COLO668 (cell line): ENCODE results near the gene MSI2.

Experiments used
- DNase-seq: peaks from one replicate; lab custom pipeline; 2025; ENCODE audit not compliant: unreplicated experiment; lab: John Stamatoyannopoulos, UW

The MSI2 gene

DNA sequence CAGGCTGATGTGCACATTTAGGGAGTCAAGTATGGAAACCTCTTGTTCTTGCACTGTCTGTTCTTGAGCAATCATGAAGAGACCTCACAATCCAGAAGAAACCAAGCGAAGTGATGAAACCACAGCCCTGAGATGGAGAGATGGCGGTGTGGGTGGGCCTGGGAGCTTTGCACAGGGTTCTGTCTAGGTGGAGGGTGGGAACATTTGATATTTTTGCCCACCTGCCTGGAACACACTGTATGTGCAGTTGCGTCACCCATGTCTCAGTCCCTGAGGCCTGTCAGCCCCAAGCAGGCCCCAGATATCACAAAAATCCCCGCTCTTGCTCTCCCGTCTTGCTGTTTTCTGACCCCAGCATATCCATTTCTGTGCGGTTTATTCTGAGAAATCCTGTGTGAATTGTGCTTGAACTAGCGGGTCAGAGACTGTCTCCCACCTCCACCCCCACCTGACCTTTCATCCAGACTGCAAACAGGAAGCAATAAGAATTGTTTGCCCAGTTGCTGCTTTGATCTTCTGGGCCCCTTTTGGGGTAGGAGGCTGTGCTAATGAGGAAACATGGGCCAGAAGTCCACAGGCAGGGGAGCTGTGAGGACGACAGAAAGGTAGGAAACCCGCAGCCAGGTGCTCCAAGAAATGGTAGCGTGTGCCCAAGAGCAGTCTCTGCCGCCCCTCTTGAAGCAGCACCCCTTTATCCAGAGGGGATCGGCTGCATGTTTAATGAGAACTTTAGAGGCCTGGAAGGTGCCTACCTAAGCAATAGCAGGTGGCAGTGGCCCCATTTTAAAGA is 304.9 kb downstream of the MSI2 start:
- DNase-seq = peak; percentile 6

DNA sequence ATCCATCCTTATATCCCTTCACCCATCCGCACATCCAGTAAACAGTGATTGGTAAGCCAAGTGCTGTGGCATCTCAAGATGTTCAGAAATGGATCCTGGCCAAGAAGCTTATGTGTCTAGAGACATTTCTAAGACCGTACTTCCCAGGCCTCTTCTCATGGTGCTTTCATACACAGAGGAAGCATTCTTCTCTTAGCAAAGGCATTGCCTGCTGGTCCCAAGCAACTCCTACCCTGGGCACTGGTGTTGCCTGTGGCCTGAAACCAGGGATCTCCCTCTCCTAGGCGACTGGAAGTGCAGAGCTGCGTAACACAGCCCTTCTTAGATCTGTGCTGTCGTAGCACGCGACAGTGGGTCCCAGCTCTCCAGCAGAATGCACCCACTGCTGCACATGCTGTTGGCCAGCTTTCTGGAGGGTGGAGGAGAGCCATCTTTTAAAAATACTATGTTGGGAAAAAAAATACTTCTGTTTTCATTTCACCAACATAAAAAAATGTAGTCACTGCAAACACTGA is 305.9 kb downstream of the MSI2 start:
- no peak for DNase-seq

DNA sequence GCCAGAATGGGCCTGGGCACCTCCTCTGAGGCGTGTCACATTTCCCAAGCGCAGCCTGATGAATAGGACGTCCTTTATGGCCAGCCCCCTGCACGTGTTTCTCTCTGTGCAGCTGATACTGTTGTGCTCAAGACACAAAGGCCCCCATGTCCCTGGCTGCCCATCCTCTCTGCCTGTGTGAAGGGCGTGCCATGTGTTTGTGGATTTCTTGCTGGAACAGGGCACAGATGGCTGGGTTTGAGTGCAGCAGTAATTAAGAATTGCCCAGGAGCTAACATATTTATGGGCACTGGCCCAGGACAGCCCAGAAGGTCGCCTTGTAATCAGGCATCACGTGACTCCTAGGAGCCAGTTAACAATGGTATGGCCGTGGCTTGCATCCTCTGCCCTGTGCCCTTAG is 307.6 kb downstream of the MSI2 start:
- DNase-seq = no peak

DNA sequence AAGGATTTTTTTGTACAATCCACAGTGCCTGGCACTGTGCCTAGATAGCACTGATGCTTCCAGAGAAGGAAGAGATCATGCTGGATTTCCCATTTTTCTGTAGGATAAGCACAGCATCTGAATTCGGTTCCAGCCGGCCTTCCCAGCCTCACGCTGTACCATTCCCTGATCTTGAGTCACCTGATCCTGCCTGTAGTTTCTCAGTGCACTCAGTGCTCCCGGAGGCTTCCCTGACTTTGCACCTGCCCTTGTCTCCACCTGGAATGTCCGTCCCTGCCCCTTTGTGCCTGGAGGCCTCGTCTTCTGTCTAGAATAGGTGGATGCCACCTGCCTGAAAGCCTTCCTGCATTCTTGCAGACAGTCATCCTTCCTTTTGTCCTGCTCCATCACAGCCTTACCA is 308.9 kb downstream of the MSI2 start:
- peak; percentile 38 for DNase-seq

DNA sequence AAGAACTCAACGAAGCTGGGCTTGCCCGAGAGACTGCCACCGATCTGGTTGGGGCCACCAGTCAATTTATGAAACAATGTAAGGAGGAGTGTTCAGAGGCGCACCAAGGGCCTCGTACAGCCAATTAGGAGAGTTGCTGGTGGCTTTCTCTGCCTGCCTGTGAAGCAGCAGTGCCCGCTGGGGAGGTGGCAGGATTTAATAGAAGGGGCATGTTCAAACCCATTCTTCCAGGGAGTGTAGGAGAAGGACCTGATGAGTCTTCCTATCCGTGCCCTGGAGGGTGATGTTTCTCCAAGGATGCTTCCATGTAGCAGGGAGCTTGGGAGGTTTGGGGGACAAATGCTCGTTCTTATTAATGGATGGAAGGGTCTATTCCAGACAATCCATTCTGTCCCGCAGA is 310.4 kb downstream of the MSI2 start:
- no peak for DNase-seq

DNA sequence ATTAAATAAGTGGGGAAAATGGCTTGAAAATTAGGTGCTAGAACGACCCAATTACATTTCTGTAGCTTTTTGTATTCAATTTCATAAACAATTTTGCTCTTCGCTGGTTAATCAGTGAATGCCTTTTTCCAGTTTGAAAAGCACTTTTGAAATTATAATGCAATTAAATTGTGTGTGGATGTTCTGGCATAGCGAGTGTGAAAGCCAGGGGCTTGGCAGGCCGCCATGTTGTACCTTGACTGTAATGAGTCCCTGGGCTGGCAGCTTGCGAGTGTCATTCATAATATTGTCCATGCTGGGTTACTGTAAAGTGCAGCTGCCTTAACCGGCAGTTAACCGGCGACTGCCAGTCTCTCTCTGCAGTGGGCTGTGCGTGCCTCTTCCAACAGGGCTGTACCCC is 310.9 kb downstream of the MSI2 start:
- no peak for DNase-seq

DNA sequence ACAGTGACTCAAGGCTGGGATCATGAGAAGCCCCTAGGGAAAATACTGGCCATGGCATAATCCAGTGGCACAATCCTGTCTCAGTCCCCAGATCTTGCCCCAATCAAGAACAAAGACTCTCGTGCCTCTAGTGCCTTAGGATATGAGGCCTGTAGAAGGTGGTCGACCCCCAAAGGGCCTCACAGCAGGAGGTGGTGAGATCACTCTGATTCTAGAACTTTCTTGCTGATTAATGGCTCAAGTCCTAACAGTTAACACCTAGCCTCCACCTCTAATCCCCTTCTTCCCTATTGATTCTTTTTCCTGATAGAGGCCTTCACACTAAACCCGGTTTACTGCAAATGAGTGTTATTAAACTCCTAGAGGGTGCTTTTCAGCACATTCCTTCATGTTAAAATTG is 312.0 kb downstream of the MSI2 start:
- DNase-seq = no peak

DNA sequence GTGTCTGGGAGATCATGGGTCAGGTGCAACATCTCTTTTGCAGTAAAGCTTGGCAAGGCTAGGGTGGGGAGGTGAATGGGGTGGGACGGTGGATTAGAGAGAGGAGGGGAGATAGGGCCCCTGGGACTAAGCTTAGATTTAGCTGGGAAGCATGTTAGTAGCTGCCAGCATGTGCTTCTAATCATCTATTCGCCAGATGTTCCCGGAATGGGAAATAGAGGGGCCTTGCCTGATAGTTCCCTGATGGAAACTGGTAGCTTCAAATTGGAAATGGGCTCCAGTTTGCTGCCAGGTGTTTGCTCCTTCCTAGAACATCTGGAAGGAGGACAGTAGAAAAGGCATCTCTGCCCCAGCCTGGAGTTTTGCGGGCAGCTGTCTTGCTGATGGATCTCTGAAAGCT is 312.7 kb downstream of the MSI2 start:
- no peak for DNase-seq

DNA sequence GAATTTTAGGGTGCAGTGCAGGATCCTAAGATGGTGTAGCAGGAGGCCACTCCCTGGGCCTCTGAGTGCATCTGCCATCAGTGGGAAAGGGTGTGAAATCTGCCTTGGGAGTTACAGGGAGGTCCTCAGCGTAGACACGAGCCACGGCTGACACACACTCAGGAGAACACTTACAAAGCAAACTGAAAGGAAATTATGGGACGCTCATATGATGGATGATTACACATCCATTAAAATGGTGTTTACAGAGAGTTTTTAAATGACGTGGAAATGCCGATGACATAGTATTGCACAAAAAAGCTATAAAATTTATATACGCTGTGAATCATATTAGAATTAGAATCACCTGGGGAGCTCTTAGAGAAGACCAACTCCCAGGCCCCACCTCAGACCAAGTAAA is 313.5 kb downstream of the MSI2 start:
- no peak for DNase-seq

DNA sequence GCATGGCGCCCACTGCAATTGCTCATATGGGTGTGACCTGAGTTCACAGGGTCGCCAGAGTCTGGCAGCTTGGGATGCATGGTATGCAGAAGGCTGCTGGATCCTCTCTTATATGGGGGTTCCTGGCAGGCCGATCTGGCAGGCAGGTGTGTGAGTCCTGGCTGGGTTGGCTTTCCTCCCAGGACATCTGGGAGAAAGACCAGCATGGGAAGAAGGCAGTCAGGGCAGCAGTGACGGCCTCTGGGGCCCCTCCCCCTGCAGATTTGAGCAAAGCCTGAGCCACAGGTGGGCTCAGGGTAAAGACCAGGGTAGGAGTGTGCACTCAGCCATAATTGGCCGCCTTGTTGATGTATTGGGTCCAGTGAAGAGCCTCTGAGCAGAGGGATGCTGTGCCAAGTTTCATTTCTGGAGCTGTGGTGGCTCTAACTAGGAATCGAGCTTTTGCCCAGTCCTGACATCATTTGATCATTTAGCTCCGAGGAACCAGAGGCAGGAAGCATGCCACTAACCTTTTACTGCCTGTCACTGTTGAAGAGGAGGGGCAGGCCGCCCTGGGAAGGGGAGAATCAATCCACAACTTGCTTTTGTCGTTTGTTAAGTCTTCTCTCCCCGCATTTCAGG is 314.5 kb downstream of the MSI2 start:
- no peak for DNase-seq

DNA sequence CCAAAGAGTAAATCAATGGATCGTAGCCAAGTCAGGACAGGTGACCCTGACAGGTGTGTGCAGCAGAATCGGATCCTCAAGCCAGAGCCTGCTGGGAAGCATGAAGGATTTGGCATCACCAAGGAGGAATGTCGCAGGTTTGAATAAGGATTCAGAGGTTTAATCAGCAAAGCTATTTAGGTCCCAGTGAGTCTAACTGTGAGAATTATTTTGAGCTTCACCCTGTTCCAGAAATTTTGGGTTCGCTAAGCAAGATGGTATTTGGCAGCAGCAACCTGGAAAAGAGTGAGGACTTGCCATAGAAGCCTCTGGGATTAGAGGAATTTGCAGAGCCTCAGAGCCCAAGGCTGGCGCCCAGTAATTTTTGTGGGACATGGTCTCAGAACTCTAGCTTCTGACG is 315.7 kb downstream of the MSI2 start:
- DNase-seq = peak; percentile 52

DNA sequence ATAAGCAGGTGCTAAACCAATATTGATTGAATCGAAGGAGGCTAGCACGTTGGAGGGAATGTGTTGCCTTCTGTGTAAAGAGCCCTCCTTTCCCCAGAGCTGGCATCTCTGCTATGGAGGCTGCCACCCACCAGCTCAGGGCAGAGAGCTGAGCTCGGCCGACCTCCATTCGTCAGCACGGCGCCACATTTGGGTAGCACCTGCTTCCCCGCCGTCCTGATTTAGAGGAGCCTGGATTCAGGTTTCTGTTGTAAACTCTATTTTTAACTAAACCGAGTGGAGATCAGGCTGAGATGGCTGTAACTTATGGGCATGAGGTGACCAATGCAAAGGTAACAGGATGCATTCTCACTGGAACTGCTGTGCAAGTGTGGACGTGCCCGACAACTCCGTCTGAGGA is 316.3 kb downstream of the MSI2 start:
- no peak for DNase-seq

DNA sequence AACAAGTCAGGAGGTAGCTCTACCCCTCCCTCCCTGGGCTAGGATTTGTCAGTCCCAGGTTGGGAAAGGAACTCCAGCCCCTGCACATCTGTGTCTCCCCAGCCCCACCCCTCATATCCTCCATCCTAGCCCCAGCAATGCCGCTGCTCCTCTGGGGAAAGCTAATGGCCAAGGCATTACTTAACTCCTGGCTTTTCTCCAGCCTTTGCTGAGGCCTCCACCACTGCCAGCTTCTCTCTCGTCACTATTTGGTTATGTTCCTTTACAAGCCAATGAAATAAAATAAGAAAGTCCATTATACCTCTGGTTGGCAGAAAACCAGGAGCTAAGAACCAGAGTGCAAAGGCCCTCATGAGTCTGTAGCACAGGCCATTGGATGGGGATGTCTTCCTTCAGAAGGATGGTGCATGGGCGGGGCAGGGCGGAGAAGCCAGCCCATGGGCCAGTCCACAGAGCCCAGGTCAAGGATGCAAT is 317.8 kb downstream of the MSI2 start:
- no peak for DNase-seq

DNA sequence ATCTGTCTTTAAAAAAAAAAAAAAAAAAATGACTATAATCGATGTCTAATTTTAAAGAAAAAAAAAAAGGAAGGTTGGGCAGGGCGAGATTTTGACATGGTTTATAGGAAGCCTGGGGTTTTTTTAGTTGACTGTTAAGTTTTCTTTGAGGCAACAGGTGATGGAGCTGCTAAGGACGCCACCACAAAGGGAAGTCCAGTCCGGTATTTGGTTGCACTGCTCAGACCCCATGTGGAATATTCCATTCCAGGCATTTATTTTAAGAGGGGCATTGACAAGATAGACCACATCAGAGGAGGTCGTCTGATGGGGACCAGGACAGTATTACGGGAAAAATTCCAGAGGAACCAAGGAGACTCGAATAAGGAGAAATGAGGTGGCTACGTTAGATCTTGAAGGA is 320.4 kb downstream of the MSI2 start:
- no peak for DNase-seq

DNA sequence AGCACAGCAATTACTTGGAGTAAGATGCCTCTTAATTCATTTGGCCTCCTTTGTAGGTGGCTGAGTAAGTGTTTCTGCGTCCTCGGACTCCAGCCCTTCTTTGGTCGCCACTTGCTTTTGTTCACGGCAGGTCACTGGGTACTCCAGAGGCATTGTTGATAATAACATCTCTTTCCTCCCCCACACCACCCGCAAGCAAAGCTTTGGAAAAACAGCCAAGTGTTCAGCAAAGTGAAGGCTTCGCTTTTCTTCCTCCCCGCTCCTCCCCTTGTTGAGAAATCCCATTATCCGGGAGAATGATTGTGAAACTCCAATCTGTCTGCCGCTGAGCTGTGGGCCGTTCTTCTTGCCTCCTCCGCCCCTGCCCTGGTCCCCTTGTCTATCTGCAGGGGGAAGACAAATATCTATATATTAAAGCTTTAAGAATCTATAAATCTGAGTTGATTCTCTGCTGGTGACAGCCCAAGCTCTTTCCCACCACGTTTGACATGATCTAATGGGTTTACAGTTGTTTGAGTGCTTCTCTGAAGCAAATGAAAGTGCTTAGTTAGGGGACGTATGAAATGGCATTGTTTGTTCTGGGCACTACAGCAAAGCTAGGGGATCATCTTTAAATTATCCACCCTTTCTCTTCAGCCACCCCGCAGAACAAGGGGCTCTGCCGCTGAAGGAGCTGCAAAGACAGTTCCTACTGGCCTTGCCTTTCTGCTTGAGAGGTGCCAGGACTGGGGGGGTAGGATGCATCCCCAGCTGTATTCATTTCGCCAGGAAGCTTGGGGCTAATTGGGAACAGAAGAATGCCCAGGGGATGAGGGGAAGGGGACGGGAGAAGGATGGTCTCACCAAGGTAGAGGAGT is 321.7 kb downstream of the MSI2 start:
- no peak for DNase-seq

DNA sequence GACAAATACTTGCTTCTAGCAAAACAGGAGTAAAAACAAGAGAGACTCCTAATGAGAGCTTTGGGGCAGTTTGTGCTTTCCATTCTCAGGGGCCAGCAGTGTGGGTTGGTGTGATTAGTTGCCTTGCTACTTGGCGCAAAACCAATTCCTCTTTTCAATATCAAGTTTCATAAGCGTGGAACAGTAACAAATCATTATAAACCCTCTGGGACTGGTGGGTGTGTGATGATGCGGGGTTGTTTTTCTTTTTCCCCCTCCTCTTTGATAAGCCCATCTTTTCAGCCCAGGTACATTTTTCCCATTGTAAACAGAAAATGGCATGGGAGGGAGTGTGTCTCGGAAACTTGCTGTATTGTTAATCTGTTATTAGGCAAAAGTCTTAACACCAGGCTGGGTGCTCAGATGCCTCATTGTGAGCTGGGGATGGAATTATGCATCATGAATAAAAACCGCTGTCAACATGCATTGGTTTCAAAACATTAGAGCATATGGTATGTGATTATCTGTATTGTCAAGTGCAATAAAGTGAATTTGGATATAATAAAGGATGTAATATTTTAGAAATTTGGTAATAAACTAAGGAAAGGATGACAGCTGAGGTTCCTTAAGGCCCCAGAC is 322.4 kb downstream of the MSI2 start:
- DNase-seq = no peak

DNA sequence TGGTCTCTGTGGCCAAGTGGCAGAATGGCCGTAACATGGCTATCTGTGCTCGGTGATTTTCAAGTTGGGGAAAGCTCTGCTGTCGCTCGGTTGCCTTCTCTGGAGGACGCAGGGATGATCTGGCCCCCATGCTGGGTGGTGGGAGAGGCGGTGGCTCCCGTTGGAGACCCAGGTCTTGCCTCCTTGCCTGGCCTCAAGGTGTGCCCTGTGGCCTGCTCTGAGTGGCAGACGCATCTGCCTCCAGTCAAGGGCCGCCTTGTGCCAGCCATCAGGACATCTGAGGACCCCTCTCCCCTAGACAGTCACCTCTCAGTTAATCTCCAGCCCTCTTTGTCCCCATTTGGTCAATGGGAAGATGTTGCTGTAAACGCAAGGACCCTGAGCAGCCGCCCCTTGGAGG is 322.9 kb downstream of the MSI2 start:
- DNase-seq = no peak

DNA sequence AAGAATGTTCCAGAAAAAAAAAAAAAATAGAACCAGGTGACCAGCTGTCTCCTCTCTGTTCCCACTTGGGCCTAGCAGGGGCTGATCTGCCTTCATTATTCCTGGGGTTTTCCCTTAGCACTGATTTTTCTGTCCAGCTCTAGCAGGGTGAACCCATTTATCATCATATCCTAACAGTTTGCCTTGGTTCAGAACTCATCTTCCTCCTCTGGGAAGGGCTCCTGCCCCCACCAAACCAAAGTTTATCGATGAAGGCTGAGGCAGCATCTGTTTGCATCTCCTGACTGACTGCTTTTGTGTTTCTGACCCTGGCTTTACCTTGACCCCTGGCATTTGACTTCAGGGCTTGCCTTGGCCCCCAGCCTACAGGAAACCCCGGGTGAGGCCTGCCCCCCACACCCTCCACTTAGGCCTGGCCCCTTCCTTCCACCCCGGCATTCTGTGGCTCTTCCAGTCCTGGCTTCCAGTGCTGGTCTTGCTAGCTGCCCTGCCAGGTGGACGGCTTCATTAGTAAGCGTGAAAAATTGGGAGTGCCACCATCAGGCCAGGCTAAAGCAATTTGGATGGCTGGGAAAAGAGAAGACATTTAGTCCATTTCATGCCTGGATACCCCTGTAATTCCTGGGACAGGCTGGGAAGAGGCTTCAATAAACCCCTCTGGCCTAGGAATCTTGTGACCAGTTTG is 323.9 kb downstream of the MSI2 start:
- no peak for DNase-seq

DNA sequence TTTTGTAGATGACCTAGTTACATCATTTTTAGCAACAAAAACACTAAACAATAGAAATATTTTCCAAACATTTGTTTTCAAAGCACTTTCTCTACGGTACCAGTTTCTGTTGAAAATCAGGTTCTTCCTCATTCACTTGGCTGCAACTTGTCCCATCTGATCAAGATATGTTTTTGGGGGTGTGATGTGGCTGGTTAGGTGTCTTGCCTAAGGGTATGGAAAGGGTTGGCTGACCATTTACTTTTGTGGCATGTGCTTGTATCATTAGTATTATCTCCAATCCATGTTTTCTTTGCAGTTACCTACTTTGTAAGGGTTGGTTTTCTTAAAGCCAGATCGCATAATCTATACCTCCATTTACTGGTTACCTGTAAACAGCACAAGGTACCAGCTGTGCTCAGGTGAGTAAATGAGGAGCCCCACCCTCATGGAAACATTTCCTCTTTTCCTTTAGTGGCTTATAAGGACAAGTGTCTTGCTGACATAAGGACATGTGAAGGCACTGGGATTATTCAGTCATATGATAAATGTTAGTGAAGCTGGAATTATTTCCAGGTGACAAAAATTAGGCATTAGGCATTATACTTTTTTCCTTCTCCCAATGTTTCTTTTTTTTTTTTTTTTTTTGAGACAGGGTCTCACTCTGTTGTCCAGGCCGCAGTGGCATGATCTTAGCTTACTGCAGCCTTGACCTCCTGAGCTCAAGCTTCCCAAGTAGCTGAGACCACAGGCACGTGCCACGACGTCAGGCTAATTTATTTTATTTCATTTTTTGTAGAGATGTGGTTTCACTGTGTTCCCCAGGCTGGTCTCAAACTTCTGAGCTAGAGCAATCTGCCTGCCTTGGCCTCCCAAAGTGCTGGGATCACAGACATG is 326.8 kb downstream of the MSI2 start:
- no peak for DNase-seq
